Cardiac fibroblast (primary cell): ENCODE results near the gene LRRC3.
"Not testable (repeated sequence)": the region's sequence is repeated elsewhere in the genome, so short reads cannot be mapped to it uniquely, and the experiment has no call there.

Experiments used
- DNase-seq, 2 donors: peaks; one replicate each; pipeline versions ENCODE4 v3.0.0 to v3.0.0-alpha.2; 2010; ENCODE audit warnings: low read depth in 2 of 2
- H3K4me3 ChIP-seq, 2 donors: replicated peaks in 1 of 2; 1 replicate in 1 of 2; 2 replicates in 1 of 2; pipeline ENCODE4 v1.5.1; 2011; ENCODE audit warnings: low read depth in 2 of 2, low read length in 2 of 2, mild to moderate bottlenecking in 2 of 2, moderate library complexity in 1 of 2
- TF ChIP-seq, protein P1 (sequence below): IDR thresholded peaks from one replicate; pipeline ENCODE4 v1.5.1; 2011; ENCODE audit warnings: low read depth, mild to moderate bottlenecking, low read length, inconsistent platforms

The LRRC3 gene

DNA sequence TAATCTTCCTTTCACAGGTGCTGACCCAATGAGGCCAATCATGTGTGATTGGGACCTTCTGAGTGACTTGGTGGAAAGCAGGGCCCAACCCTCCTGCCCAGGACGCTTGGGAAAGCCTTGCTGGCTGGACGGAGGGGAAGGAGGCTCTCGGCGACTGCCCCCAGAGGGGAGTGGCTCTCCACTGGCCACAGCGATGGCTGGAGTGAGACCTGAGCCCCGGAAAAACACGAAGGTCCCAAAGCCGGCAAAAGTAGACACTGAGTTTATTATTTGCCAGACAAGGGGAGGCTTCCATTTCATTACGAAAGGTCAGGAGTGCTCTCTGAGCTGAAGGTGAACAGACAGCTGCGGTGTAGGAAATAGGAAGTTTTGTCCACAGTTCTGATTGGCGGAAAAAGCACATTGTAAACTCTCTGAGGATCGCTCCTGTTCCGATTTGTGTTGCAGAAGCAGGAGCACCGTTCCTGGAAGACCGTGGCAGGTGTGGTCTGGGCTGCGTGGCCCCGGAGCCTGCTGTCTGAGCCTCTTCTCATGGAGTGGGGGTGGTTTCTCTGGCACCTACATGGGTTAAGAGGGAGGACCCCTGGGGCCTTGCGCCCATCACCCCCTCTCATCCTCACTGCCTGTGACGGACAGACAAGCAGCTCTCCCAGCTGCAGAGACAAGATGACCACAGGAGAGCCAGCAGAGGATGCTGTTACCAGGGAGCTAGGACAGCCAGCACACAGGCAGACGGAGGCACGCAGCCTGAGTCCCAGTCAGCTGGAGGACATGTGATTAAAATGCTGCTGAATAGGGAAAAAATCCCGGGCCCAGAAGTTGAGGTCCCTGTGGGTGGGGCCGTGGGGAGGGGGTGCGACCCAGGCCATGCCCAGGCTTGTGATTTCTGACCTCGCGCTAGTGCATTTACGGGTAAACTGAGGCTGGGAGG, 43.2 kb downstream of the LRRC3 start:
- H3K4me3 ChIP-seq: no peak overlapping the region

DNA sequence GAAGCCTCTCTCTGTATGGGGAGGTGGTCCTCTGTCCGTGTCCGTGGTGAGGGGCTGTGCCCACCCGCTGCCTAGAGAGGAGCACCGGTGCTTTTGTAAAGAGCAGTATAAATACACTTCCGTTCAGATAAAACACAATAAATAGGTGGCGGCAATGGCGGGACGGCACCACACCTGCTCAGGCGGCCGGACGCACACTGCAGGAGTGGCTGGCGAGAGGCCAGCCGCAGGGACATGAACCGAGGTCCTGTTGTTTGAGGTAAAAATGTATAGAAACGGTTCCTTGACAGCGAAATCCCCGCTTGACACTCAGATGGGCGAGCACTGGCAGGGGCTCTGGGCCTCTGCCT, 43.9 kb downstream of the LRRC3 start:
- DNase-seq: no peak
- TF ChIP-seq, protein P1, sequence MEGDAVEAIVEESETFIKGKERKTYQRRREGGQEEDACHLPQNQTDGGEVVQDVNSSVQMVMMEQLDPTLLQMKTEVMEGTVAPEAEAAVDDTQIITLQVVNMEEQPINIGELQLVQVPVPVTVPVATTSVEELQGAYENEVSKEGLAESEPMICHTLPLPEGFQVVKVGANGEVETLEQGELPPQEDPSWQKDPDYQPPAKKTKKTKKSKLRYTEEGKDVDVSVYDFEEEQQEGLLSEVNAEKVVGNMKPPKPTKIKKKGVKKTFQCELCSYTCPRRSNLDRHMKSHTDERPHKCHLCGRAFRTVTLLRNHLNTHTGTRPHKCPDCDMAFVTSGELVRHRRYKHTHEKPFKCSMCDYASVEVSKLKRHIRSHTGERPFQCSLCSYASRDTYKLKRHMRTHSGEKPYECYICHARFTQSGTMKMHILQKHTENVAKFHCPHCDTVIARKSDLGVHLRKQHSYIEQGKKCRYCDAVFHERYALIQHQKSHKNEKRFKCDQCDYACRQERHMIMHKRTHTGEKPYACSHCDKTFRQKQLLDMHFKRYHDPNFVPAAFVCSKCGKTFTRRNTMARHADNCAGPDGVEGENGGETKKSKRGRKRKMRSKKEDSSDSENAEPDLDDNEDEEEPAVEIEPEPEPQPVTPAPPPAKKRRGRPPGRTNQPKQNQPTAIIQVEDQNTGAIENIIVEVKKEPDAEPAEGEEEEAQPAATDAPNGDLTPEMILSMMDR: no peak
- no peak overlapping the region for H3K4me3 ChIP-seq

More for the DNA sequence above, 43.2 kb downstream of the LRRC3 start:
- TF ChIP-seq, protein P1: no peak
- no peak for DNase-seq

DNA sequence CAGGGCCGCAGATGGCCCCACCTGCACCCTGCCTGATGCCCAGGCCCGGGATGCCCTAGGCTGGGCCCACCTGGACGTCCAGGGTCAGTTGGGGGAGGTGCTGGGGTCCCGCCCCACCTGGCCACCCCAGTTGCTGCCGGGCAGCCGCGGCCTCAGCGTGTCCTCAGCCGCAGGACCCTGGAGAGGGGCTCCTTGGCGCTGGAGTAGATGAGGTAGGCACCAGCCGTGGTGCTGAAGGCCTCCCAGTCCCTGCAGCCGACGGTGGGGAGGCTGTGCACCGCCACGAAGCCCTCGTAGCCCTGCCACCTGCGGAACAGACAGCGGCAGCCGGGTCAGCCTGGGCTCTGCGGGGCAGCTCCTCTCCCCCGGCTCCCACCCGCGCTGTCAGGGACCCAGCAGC, 44.3 kb downstream of the LRRC3 start:
- no peak for DNase-seq
- no peak overlapping the region for H3K4me3 ChIP-seq
- TF ChIP-seq, protein P1: no peak

DNA sequence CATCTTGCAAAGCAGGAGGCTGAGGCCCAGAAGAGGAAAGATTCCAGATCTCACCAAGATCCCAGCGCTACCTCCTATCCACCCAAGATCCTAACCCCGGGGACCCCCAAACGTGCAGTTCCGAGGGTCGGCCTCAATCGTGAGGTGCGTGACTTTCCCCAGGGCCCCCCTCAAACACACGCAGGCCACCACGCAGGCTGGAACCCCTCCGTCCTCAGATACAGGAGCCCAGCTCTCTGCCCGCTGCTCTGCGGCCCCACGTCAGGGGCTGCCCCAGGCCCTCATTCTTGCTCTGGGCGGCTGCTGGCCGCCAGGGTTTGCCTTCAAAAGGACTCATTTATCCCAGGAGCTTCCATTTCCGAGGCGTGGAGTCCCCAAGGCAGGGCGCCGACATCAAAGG, 44.8 kb downstream of the LRRC3 start:
- no peak overlapping the region for H3K4me3 ChIP-seq
- TF ChIP-seq, protein P1: no peak

DNA sequence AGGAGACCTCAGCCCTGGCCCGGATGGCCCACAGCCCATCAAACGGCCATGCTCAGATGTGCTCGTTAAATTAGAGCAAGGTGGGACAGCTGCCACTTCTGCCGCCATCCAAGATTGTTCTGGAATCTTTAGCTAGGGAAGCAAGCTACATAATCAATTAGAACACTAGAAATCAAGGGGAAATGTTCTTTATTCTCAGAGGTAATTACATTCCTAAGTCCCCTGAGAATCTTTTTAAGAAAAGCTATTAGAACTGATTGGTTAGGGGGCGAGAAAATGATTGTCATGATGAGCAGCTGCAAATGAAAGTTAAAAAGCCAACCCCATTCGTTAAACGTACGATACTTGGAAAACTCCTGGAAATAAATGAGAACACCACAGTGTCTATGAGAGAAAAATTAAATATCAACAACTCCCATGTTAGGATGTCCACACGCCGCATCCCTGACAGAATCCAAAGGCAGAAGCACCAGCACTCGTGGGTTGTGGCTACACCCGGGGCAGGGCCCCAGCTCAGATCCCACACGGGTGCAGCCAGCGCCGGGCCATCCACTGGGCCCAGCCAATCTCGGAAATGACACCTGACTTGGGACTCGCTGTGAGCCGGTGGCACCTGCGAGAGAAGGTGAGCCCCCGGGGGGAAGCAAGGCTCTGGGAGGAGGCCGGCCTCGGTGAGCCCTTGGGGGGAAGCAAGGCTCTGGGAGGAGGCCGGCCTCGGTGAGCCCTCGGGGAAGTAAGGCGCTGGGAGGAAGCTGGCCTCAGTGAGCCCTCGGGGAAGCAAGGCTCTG, 47.1 kb downstream of the LRRC3 start:
- DNase-seq: no peak
- TF ChIP-seq, protein P1: no peak

More for the DNA sequence above, 44.8 kb downstream of the LRRC3 start:
- DNase-seq: no peak

DNA sequence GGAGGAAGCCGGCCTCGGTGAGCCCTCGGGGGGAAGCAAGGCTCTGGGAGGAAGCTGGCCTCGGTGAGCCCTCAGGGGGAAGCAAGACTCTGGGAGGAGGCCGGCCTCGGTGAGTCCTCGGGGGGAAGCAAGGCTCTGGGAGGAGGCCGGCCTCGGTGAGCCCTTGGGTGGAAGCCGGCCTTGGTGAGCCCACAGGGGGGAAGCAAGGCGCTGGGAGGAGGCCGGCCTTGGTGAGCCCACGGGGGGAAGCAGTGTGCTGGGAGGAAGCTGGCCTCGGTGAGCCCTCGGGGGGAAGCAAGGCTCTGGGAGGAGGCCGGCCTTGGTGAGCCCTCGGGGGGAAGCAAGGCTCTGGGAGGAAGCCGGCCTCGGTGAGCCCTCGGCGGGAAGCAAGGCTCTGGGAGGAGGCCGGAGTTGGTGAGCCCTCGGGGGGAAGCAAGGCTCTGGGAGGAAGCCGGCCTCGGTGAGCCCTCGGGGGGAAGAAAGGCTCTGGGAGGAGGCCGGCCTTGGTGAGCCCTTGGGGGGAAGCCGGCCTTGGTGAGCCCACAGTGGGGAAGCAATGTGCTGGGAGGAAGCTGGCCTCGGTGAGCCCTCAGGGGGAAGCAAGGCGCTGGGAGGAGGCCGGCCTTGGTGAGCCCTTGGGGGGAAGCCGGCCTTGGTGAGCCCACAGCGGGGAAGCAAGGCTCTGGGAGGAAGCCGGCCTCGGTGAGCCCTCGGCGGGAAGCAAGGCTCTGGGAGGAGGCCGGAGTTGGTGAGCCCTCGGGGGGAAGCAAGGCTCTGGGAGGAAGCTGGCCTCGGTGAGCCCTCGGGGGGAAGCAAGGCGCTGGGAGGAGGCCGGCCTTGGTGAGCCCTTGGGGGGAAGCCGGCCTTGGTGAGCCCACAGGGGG, 47.9 kb downstream of the LRRC3 start:
- H3K4me3 ChIP-seq, DNase-seq: not testable (repeated sequence)

More for the DNA sequence above, 47.1 kb downstream of the LRRC3 start:
- H3K4me3 ChIP-seq: no peak overlapping the region
